ENCODE data around the gene KIAA0232.
"Not testable (repeated sequence)": the region's sequence is repeated elsewhere in the genome, so short reads cannot be mapped to it uniquely, and the experiment has no call there.

The KIAA0232 gene

DNA sequence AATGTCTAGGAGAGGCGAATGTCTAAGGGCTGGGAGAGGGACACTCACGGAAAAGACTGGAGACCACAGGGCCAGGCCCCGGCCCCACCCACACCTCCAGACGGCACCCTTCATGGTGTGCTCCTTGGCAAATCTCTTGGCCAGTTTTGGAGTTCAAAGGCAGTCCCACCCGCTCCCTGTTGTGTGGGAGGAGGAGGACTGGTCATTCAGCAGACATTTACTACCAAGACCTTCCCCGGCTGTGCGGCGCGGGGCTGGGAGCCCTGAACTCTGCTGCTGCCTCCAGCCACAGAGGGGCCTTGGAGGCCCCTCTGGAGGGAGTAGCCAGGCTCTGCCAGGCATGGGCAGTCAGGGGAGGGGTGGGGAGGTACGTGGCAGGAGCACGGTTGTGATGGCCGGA lies 118.4 kb downstream of the KIAA0232 start:
- H3K9me3 ChIP-seq (ENCODE audit: control insufficient read depth, low read length): no peaks in the 10 kb centered on the region
- H3K27ac ChIP-seq: no peak overlapping the region
- H3K4me2 ChIP-seq (ENCODE audit: low read length): no peak overlapping the region
- no peaks in the 10 kb centered on the region for H3K79me2 ChIP-seq
- H3K4me1 ChIP-seq: no peaks in the 10 kb centered on the region
- no peaks in the 10 kb centered on the region for H3K36me3 ChIP-seq (ENCODE audit: control insufficient read depth, insufficient read depth, low read length)
- TF ChIP-seq, protein P1, sequence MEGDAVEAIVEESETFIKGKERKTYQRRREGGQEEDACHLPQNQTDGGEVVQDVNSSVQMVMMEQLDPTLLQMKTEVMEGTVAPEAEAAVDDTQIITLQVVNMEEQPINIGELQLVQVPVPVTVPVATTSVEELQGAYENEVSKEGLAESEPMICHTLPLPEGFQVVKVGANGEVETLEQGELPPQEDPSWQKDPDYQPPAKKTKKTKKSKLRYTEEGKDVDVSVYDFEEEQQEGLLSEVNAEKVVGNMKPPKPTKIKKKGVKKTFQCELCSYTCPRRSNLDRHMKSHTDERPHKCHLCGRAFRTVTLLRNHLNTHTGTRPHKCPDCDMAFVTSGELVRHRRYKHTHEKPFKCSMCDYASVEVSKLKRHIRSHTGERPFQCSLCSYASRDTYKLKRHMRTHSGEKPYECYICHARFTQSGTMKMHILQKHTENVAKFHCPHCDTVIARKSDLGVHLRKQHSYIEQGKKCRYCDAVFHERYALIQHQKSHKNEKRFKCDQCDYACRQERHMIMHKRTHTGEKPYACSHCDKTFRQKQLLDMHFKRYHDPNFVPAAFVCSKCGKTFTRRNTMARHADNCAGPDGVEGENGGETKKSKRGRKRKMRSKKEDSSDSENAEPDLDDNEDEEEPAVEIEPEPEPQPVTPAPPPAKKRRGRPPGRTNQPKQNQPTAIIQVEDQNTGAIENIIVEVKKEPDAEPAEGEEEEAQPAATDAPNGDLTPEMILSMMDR (IDR thresholded peaks at IDR 0.05): no peak
- no peak overlapping the region for H3K4me3 ChIP-seq (ENCODE audit: low read depth, low read length)
- H3K9ac ChIP-seq: no peak overlapping the region
- H3K27me3 ChIP-seq (ENCODE audit: control insufficient read depth, insufficient read depth, low read length): no peaks in the 10 kb centered on the region
- H2AFZ ChIP-seq: no peak overlapping the region

- no peak overlapping the region for H2AFZ ChIP-seq
- no peaks in the 10 kb centered on the region for H3K4me1 ChIP-seq
- H3K36me3 ChIP-seq (ENCODE audit: control insufficient read depth, insufficient read depth, low read length): no peaks in the 10 kb centered on the region
- H3K4me2 ChIP-seq (ENCODE audit: low read length): no peak overlapping the region
- no peaks in the 10 kb centered on the region for H3K27me3 ChIP-seq (ENCODE audit: control insufficient read depth, insufficient read depth, low read length)
- H3K4me3 ChIP-seq (ENCODE audit: low read depth, low read length): no peak overlapping the region
- TF ChIP-seq, protein P1 (IDR thresholded peaks at IDR 0.05): no peak
- H3K9ac ChIP-seq: no peak overlapping the region
- no peak overlapping the region for H3K27ac ChIP-seq
- no peaks in the 10 kb centered on the region for H3K9me3 ChIP-seq (ENCODE audit: control insufficient read depth, low read length)
- H3K79me2 ChIP-seq: no peaks in the 10 kb centered on the region
These were observed 119.3 kb downstream of the KIAA0232 start for GRCh38 chr4:6901669-6902317.

GRCh38 chr4:6902318-6903042 lies 120.0 kb downstream of the KIAA0232 start:
- no peak overlapping the region for H3K9ac ChIP-seq
- no peaks in the 10 kb centered on the region for H3K9me3 ChIP-seq (ENCODE audit: control insufficient read depth, low read length)
- TF ChIP-seq, protein P1 (IDR thresholded peaks at IDR 0.05): no peak
- no peak overlapping the region for H3K27ac ChIP-seq
- no peak overlapping the region for H3K4me3 ChIP-seq (ENCODE audit: low read depth, low read length)
- no peak overlapping the region for H2AFZ ChIP-seq
- H3K36me3 ChIP-seq (ENCODE audit: control insufficient read depth, insufficient read depth, low read length): no peaks in the 10 kb centered on the region
- no peaks in the 10 kb centered on the region for H3K4me1 ChIP-seq
- H3K4me2 ChIP-seq (ENCODE audit: low read length): no peak overlapping the region
- H3K79me2 ChIP-seq: no peaks in the 10 kb centered on the region
- H3K27me3 ChIP-seq (ENCODE audit: control insufficient read depth, insufficient read depth, low read length): no peaks in the 10 kb centered on the region

DNA sequence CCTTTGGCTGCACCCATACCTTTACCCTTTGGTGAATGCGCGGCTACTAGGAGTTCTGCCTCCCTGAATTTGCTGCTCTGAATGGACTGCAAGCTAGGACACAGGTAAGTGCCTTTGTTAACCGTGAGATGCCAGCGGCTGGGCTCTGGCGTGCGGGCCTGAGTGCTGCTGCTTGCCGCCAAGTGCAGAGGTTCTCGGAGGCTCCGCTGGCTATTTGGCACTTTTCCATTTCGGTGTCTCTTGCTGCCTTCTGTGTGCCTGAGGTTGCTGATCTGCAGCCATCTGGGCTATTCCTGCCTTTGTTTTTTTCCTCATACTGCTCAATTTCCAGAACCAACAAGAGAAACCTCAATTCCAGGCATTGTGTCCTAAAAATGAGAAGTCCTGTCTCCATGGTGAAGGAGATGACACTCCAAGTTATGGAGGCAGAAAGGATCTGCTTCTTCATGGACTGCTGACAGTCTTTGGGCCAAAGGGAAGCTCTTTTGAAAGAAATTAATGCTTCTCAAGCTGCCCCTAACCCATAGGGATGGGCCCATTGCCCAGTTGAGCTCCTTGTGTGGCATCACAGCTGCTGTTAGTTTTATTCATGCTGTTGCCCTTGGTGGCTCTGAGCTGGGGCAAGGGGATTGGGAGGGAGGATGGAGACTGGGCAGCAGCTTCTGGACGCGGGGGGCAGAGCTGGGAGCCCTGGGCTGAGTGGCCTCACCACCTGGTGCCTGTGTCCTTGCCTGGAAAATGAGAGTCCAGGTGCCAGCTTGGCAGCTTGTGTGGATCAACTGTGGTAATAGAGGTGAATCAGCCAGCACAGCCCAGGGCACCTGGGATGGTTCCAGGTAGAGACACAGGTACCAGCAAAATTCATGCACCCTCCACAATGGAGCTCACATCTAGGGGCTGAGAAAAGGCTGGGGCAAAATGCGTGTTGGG lies 123.3 kb downstream of the KIAA0232 start:
- H3K79me2 ChIP-seq: no peaks in the 10 kb centered on the region
- no peak overlapping the region for H2AFZ ChIP-seq
- H3K27ac ChIP-seq: no peak overlapping the region
- H3K27me3 ChIP-seq (ENCODE audit: control insufficient read depth, insufficient read depth, low read length): no peaks in the 10 kb centered on the region
- H3K4me2 ChIP-seq (ENCODE audit: low read length): no peak overlapping the region
- TF ChIP-seq, protein P1 (IDR thresholded peaks at IDR 0.05): no peak
- peaks cover 4% of the 10 kb centered on the region for H3K4me1 ChIP-seq
- H3K9ac ChIP-seq: no peak overlapping the region
- no peaks in the 10 kb centered on the region for H3K9me3 ChIP-seq (ENCODE audit: control insufficient read depth, low read length)
- H3K36me3 ChIP-seq (ENCODE audit: control insufficient read depth, insufficient read depth, low read length): no peaks in the 10 kb centered on the region
- no peak overlapping the region for H3K4me3 ChIP-seq (ENCODE audit: low read depth, low read length)

- H3K4me1 ChIP-seq; H3K79me2 ChIP-seq; H3K9me3 ChIP-seq (ENCODE audit: control insufficient read depth, low read length); H3K9ac ChIP-seq; H2AFZ ChIP-seq; H3K4me3 ChIP-seq (ENCODE audit: low read depth, low read length); H3K27me3 ChIP-seq (ENCODE audit: control insufficient read depth, insufficient read depth, low read length); H3K36me3 ChIP-seq (ENCODE audit: control insufficient read depth, insufficient read depth, low read length); H3K27ac ChIP-seq; H3K4me2 ChIP-seq (ENCODE audit: low read length): not testable (repeated sequence)
These were observed 124.0 kb downstream of the KIAA0232 start for GRCh38 chr4:6906486-6906885.

Measured in parathyroid adenoma (tissue), 2 donors.